GM18861 (cell line): ENCODE results near the gene BICRA.

Experiments
- ATAC-seq: cut with Tn5 transposase; IDR thresholded peaks from one replicate; pipeline ENCODE4 v1.9.1; 2021; ENCODE audit not compliant: unreplicated experiment

BICRA gene

DNA sequence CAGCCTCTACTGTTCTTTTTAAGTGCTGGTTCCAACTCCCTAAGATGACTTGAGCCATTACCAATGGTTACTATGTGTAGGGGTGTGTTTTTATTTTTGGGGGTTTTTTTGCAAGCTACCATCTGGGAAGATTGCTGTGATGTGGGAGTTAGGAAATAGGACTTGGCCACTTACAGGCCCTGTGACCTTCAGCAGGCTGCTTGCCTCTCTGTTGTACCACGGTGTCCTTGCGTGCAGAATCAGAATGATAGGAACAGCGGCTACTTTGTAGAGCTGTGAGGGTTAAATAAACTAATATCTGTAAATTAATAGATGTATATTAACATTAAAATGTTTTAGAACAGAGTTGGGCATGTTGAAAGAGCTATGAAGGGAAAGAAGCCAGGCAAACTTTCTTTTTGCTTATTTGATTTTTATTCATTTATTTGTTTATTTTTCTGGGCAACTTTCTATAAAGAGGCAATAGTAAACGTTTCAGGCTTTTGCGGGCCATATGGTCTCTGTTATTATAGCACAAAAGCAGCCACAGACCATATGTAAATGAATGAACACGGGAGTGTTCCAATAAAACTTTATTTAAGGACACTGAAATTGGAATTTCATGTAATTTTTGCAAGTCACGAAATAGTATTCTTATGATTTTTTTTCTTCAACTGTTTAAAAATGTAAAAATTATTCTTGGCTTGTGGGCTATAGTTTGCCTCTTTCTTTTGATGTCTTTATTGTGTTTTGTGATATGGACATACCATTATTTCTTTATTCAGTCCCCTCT, 77.9 kb downstream of the BICRA start:
- no peak for ATAC-seq

DNA sequence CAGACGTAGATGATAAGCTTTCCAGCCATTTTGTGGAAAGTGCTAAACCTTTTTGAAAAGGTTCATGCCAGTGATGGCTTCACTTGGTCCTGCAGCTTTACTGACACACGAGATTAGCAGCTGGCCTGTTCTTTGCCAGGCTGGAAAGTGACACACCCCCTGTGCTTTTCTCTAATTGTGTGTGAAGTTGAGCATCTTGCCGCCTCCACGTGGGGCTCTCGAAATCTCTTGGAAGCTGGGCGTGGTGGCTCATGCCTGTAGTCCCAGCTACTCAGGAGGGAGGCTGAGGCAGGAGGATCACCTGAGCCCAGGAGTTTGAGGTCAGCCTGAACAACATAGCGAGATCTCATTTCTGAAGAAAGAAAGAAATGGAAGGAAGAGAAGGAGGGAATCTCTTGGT, 79.0 kb downstream of the BICRA start:
- no peak for ATAC-seq

DNA sequence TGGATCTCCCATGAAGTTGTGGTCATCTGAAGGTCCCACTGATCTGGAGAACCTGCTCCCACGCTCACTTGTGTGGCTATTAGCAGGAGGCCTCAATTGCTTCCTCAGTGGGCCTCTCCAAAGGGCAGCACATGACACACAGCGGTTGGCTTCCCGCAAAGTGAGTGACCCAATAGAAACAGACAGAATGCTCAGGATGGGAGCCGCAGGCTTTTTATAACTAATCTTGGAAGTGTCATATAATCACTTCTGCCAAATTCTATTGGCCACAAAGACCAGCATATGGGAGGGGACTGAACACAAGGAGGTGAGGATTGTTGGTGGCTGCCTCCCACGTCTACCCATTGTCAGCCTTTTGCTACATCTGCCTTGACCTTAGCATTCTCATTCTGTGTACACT, 82.2 kb downstream of the BICRA start:
- ATAC-seq = no peak

DNA sequence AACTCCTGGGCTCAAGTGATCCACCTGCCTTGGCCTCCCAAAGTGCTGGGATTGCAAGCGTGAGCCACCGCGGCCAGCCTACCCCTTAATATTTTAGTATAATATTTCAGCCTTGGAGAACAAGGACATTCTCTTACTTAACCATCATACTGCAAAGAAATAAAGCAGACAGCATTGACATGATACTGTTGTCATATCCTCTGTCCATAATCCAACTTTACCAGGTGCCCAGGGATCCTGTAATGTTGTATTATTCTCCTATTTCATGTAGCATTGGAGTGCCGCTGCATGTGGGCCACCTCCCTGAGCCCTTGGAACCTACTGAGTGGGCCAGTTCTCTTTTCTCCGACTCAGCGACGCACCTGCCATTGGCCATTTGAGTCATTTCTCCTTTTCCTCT, 82.8 kb downstream of the BICRA start:
- ATAC-seq = no peak

DNA sequence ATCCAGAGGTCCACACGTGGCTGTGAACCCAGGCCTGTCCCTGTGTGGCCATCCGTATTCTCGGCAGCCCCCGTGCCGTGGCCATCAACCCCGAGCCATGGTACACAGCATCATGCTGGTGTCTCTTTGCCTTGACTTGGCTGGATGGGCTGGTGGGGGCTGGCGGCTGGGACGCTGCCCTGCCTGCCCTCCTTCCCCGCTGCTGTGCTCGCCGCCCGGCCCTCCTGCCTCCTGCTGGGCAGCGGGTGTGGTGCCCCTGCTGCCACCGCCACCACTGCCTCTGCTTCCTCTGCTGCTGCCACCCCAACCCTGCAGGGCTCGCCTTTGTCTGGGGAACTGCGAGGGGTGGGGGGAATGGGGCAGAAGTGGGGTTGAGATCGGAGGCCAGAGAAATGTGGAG, 84.6 kb downstream of the BICRA start:
- no peak for ATAC-seq

DNA sequence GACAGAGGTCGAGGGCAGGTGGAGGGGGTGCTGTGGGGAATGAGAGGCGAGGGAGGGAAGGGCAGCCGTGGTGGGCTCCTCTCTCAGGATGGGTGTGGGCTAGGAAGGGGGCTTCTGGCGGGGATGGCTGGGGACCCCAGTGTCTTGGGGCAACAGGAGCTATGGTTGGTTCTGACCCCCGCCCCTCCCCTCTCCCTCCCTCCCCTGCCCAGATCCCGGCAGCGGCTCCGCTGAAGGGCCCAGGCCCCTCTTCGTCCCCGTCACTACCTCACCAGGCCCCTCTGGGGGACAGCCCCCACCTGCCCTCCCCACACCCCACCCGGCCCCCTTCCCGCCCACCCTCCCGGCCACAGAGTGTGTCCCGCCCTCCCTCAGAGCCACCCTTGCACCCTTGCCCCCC, 85.0 kb downstream of the BICRA start:
- no peak for ATAC-seq

DNA sequence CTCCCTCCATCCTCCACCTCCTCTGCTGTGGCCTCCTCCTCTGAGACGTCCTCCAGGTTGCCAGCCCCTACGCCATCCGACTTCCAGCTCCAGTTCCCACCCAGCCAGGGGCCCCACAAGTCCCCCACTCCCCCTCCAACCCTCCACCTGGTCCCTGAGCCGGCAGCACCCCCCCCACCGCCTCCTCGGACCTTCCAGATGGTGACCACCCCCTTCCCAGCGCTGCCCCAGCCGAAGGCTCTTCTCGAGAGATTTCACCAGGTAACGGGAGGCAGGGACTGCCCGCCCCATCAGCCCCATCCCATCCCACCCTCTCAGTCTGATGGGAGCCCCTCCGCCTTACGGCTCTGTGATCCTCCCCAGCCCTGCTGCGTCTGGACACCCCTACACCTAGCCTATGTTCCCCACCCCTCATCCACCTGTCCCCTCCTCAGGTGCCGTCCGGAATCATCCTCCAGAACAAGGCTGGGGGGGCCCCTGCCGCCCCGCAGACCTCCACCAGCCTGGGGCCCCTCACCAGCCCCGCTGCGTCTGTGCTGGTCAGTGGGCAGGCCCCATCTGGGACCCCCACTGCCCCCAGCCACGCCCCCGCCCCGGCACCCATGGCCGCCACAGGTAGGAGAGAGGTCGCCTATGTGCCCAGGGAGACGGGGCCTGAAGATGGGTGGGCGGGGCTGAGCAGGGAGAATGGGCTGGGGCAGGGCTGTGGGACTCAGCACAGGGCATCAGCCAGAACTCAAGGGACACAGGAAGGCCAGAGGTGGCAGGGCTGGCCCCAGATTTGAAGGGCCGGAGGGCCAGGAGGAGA, 85.7 kb downstream of the BICRA start:
- ATAC-seq = no peak

DNA sequence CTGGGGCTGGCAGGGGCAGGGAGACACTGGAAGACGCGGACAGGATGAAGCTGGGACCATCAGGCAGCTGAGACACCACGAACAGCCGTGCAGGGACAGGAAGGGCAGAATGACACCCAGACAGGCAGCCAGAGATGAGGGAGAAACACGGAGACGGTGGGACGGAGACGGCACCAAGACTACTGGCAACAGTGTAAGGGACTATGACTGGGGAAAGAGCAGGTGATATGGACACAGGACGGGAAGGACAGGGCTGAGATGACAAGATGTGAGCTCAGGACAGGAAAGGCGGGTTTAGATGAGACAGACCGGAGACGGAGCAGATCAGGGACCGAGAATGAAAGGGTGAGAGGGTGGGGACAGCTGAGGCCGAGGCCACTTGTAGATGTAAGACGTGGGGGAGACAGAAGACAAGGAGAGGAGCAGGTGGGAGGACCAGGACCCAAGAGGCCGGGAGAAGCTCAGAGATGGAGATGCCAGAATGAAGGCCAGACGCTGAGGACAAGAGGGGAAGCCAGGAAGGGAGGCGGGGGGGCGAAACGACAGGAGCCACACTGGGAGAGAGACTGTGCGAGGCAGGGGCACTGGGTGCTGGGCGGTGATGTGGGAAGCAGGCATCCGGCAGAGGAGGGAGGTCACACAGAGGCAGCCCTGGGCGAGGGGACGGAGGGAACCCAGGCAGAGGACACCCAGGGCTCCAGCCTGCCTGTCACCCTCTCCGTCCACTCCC, 86.8 kb downstream of the BICRA start:
- ATAC-seq = no peak

DNA sequence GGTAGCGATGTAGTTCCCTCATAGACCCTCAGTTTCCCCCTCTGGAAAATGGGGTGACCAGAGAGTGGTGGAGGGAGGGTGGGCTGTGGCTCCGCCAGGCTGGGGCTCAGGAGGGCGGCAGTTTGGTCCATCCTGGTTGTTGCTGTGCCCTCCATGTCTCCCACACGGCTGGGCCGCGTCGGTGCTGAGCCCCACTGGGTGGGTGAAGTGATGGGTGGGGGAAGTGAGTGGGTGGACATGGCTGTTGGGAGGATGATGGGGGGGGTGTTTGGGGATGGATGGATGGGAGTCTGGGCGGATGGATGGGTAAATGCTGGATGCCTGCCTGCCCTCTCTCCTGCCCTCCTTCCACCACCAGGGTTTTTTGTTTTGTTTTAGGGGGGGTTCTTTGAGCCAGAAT, 87.7 kb downstream of the BICRA start:
- ATAC-seq = no peak

DNA sequence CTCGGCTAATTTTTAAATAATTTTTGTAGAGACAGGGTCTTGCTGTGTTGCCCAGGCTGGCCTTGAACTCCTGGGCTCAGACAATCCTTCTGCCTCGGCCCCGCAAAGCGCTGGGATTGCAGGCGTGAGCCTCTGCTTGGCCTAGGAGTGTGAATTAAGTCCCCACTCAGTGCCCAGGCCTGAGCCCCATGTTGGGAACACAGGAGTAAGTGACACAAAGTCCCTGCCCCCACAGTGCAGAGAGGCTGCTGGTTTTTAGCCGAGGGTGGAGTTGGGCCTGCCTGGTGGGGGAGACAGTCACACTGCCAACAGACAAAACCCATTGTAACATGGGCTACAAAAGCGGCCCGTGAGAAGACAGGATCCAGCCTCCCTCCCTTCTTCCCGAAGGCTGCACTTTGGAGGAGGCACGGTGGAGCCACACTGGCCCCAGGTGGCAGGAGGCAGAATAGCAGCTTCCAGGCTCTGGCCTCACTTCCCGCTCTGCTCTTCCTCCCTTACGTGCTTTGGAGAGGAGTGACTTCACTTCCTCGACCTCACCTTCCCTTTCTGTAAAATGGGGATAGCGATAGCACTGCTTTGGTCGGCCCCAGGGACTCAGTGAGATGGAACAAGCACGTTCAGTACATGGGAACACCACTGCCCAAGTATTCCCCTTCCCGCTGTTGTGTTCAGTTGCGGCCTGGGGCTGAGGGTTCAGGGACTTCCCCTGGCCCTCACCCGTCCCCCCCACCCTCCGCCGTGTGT, 89.1 kb downstream of the BICRA start:
- ATAC-seq = no peak

DNA sequence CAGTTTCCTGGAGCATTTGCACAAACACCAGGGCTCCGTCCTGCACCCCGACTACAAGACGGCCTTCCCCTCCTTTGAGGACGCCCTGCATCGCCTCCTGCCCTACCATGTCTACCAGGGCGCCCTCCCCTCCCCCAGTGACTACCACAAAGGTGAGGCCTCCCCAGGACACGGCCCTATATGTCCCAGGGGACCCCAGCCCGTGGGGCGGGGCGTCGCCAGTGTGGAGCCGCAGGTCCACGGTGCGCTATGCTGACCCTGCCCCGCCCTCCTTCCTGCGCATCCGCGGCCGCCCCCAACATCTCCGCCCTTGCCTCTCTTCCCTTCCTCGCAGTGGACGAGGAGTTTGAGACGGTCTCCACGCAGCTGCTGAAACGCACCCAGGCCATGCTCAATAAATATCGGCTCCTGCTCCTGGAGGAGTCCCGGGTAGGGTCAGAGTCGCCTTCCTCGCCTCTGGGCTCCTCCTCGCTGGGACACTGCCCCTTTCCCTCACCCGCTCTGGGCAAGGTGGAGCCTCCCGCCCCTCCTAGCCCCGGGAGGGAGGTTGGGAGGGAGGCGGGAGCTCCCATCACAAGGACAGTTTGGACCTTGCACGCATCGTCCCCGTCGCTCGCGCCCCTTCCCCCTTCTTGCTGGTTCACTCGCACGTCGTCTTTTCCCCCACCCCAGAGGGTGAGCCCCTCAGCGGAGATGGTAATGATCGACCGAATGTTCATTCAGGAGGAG, 89.9 kb downstream of the BICRA start:
- no peak for ATAC-seq

DNA sequence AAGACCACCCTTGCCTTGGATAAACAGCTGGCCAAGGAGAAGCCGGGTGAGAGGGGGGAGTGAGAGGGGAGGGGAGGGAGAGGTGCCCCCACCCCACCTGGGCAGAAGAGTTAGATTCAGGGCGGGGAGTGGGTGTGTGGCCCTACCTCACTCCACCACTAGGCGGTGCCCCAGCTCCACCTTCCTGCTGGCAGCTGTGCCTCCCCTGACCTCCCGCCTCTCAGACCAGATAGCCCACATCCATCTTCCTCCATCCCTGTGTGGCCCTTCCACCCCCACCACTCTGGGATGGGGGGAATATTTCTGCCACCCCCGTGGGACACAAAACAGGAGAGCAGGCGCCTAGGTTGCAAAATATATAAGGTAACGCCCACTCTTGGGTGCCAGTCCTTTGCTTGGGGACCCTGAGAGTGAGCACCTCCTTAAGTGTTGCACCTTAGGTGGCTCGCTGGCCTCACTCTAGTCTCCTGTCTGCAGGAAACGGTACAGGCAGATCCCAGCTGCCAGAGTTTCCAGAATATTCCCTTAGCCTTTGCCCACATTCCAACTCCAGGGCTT, 90.5 kb downstream of the BICRA start:
- ATAC-seq = no peak

DNA sequence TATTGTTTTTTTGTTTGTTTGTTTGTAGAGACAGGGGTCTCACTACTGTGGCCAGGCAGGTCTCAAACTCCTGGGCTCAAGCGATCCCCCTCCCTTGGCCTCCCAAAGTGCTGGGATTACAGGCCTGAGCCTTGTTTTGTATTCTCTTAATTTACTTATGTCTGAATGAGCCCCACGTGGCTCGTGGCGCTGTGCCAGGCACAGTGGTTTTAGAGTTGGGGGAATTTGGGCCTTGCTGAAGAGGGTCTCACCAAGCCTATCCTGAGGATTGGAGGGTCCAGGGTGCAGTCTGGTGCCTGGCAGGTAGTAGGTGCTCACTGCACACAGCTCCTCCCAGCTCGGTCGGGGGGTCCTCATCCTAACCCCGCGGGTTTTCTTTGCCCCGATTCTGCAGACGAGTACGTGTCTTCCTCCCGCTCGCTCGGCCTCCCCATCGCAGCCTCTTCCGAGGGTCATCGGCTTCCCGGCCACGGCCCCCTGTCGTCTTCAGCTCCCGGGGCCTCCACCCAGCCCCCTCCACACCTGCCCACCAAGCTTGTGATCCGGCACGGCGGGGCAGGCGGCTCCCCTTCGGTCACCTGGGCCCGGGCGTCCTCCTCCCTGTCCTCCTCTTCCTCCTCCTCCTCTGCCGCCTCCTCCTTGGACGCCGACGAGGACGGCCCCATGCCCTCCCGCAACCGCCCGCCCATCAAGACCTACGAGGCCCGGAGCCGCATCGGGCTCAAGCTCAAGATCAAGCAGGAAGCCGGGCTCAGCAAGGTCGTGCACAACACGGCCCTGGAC, 92.2 kb downstream of the BICRA start:
- ATAC-seq = no peak

DNA sequence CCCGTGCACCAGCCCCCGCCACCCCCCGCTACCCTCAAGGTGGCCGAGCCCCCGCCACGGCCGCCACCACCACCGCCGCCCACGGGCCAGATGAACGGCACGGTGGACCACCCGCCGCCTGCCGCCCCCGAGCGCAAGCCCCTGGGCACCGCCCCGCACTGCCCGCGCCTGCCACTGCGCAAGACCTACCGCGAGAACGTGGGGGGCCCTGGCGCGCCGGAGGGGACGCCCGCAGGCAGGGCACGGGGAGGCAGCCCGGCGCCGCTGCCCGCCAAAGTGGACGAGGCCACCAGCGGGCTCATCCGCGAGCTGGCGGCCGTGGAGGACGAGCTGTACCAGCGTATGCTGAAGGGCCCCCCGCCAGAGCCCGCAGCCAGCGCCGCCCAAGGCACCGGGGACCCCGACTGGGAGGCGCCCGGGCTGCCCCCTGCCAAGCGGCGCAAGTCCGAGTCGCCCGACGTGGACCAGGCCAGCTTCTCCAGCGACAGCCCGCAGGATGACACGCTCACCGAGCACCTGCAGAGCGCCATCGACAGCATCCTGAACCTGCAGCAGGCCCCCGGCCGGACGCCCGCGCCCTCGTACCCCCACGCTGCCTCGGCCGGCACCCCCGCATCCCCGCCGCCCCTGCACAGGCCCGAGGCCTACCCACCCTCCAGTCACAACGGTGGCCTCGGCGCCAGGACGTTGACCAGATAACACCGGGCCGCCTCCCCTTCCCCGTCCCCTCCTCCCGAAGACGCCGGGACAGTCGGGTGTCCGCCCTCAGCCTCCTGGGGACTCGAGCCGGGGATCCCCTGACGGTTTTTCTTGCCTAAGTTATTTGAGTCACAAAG, 93.0 kb downstream of the BICRA start:
- no peak for ATAC-seq

DNA sequence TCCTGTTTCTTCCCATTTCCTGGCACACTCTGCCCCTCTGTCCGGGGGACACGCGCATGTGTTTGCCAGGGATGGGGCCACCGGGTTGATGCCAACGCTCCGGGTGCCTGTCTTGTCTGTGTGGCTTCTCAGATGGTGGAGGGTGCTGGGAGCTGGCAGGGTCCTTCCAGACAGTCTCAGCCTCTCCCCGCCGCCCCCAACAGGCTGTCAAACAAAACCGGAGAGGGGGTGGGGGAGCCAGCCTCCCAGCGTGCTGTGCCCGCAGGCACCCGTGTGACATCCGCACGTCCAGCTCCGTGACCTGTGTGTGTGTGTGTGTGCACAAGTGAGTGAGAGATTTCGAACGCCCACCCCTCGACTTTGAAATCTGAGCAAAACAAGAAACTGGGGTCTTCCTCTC, 93.7 kb downstream of the BICRA start:
- ATAC-seq = no peak

DNA sequence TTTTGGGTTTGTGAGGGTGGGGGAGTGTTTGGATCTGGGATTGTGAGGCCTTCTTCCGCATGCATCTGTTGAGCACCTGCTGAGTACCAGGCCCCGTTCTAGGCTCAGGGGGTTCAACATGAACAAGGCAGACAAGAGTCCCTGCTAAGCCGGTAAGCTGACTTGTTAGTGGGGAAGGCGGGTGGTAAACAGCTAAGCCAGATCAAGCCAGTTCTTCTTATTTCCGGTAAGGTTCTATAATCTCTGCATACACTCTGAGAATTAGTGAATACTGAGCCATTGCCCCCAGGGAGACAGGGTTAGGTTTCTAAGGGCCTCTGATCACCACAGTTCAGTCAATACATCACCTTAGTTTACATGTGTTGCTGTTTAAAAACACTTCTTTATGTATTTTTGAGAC, 94.4 kb downstream of the BICRA start:
- no peak for ATAC-seq

DNA sequence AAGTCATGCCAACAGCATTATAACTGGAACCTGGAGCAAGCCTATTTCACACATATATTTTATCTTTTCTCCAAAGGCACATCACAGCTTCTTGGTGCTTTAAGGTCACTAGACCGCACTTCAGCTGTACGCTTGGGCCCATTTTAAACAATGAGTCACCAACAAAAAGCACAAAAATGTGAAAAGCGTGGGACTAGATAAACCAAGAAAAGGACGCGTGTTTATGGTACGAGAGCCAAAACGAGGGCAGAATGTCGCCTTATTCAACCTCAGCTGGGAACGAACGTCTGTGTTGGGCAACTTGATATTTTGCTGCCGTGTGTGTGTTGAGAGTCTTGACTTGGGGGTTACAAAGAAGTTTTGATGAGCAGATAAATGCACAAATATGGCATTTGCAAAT, 95.1 kb downstream of the BICRA start:
- no peak for ATAC-seq

DNA sequence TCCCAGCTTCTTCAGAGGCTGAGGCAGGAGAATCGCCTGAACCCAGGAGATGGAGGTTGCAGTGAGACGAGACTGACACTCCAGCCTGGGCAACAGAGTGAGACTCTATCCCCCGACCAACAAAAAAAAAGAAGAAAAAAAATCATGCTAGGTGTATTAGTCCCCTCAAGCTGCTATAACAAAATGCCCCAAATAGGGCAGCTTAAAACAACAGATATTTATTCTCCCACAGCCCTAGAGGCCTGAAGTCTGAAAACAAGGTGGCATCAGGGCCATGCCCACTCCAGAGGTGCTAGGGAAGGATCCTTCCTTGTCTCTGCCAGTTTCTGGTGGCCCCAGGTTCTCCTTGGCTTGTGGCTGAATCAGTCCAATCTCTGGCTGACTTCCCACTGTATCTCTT, 95.7 kb downstream of the BICRA start:
- ATAC-seq = no peak
